HepG2 (cell line): ENCODE measurements around the gene KRTCAP2. TPM values are rescaled to one million over a fixed set of nuclear protein-coding genes. Genes with fewer than 3 reads are reported as not detected.

ENCODE experiments used
- AFF4 ChIP-seq: sonication (generic); formaldehyde crosslinking; IDR thresholded peaks from 2 replicates; pipeline ENCODE4 v1.4.0; 2020; ENCODE audit warnings: missing genetic modification reagents
- ATF7 ChIP-seq, 2 experiments: fragments of 450-650 bp in 1 of 2; sonication (generic) in 1 of 2; formaldehyde crosslinking in 1 of 2; IDR thresholded peaks; 2 replicates each; pipeline versions ENCODE4 v1.4.0 to v1.6.1; 2016 to 2020; ENCODE audit warnings: antibody characterized with exemption in 1 of 2, mild to moderate bottlenecking in 1 of 2, missing genetic modification reagents in 1 of 2
- ATM ChIP-seq: fragments of 450-650 bp; IDR thresholded peaks from 2 replicates; pipeline ENCODE4 v1.7.1; 2017; ENCODE audit warnings: mild to moderate bottlenecking, borderline replicate concordance
- CBX2 ChIP-seq, 2 experiments: fragments of 200-600 bp in 1 of 2; sonication (generic); formaldehyde crosslinking in 1 of 2; IDR thresholded peaks; 2 replicates each; pipeline versions ENCODE4 v1.7.0 to v1.8.1; 2018 to 2022; ENCODE audit warnings: low read depth in 2 of 2, low read length in 1 of 2, mild to moderate bottlenecking in 1 of 2, missing genetic modification reagents in 1 of 2
- CHD4 ChIP-seq: fragments of 200-600 bp; sonication (generic); IDR thresholded peaks from 2 replicates; pipeline ENCODE4 v1.7.0; 2017; ENCODE audit warnings: mild to moderate bottlenecking, low read length, borderline replicate concordance
- CSRNP2 ChIP-seq: sonication (generic); formaldehyde crosslinking; conservative IDR thresholded peaks from 2 replicates; pipeline ENCODE4 v1.8.0; 2022; ENCODE audit warnings: low read depth, missing genetic modification reagents
- HDAC1 ChIP-seq: sonication (generic); formaldehyde crosslinking; IDR thresholded peaks from 2 replicates; pipeline ENCODE4 v1.5.1; 2020; ENCODE audit warnings: mild to moderate bottlenecking, missing genetic modification reagents
- RBM22 ChIP-seq: fragments of 200-400 bp; formaldehyde crosslinking; optimal IDR thresholded peaks from 2 replicates; pipeline ENCODE3; 2017; ENCODE audit warnings: mild to moderate bottlenecking, low read length, moderate library complexity
- RFX3 ChIP-seq: IDR thresholded peaks from 2 replicates; pipeline ENCODE4 v1.6.1; 2016; ENCODE audit warnings: missing biosample characterization, missing genetic modification reagents
- SP4 ChIP-seq: sonication (generic); formaldehyde crosslinking; IDR thresholded peaks from 2 replicates; pipeline ENCODE4 v1.8.1; 2023; ENCODE audit warnings: mild to moderate bottlenecking, missing genetic modification reagents
- SRY ChIP-seq: sonication (generic); formaldehyde crosslinking; IDR thresholded peaks from 2 replicates; pipeline ENCODE4 v1.8.0; 2022; ENCODE audit warnings: mild to moderate bottlenecking, missing genetic modification reagents
- TMF1 ChIP-seq: sonication (generic); formaldehyde crosslinking; IDR thresholded peaks from 2 replicates; pipeline ENCODE4 v1.8.1; 2022; ENCODE audit warnings: low read depth, missing genetic modification reagents
- ZBTB44 ChIP-seq: sonication (generic); formaldehyde crosslinking; IDR thresholded peaks from 2 replicates; pipeline ENCODE4 v1.4.0; 2020; ENCODE audit warnings: missing genetic modification reagents
- ZFP82 ChIP-seq: sonication (generic); formaldehyde crosslinking; IDR thresholded peaks from 2 replicates; pipeline ENCODE4 v1.5.1; 2020; ENCODE audit warnings: mild to moderate bottlenecking, missing genetic modification reagents, borderline replicate concordance
- ZNF232 ChIP-seq: sonication (generic); formaldehyde crosslinking; IDR thresholded peaks from 2 replicates; pipeline ENCODE4 v1.4.0; 2020; ENCODE audit warnings: missing genetic modification reagents, borderline replicate concordance
- ZNF468 ChIP-seq: sonication (generic); formaldehyde crosslinking; IDR thresholded peaks from 2 replicates; pipeline ENCODE4 v1.8.0; 2022; ENCODE audit warnings: mild to moderate bottlenecking, moderate library complexity, missing genetic modification reagents
- ZNF737 ChIP-seq: sonication (generic); formaldehyde crosslinking; IDR thresholded peaks from 2 replicates; pipeline ENCODE4 v1.5.0; 2020; ENCODE audit warnings: missing genetic modification reagents, mild to moderate bottlenecking, borderline replicate concordance
- ZNF782 ChIP-seq: sonication (generic); formaldehyde crosslinking; IDR thresholded peaks from 2 replicates; pipeline ENCODE4 v1.4.0; 2020; ENCODE audit warnings: missing genetic modification reagents, mild to moderate bottlenecking, borderline replicate concordance
- polyA plus RNA-seq, 8 experiments: library from polyadenylated mRNA; depleted of rRNA in 3 of 8; stranded (reverse) in 7 of 8; unstranded in 1 of 8; fragments of >200 nt; fragmentation: Illumina TruSeq in 4 of 8; extraction: Trizol in 4 of 8; gene quantifications; 2 replicates each; pipeline versions ENCODE4 v1.2.1 to v1.2.3, GENCODE V29; 2011 to 2016; ENCODE audit warnings: low read depth in 4 of 8, missing spikeins in 1 of 8, mixed read lengths in 1 of 8; ENCODE audit not compliant: insufficient read depth in 1 of 8
- total RNA-seq, 5 experiments: library from RNA; depleted of rRNA; stranded (reverse); fragments of >200 nt; fragmentation: Illumina TruSeq; extraction: Trizol; gene quantifications; 2 replicates each; pipeline ENCODE4 v1.2.3, GENCODE V29; 2016; ENCODE audit warnings: low read depth in 1 of 5
- TF ChIP-seq, protein P1 (sequence below): sonication (generic); formaldehyde crosslinking; IDR thresholded peaks from 2 replicates; pipeline ENCODE4 v1.4.0; 2020; ENCODE audit warnings: missing genetic modification reagents

KRTCAP2 gene
- total and polyA plus RNA-seq, 2 of the 13 experiments (the other 11 are each of a cell fraction or from before 2014, with no cell fraction given): 77.3 to 79.4 TPM

DNA sequence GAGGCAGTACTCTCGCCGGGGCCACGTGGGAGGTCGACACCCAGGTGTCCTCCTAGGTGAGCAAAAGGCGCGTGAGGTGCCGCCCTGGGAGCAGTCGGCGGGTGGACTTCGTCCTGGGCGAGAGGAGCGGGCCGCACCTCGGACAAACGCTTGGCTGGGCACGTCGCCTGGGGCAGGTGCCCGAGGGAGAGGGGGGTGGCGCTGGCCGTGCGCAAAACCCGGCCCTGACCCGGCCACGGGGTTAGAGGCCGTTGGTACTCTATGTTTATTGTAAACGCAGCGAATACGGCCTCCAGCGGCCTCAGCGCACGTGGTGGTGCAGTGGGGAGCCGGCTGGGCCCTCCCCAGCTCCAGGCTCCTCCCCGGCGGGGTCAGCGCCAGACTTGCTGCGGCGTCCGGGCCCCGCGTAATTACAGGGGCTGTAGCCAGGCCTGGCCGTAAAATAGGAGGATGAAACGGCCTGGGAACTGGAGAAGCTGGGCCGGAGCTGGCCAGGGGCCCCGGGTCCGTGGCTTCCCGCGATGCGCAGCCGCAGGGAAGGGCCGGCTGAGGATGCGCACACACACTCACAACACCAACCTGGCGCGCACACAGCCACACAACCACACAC lies 47.1 kb downstream of the KRTCAP2 start (continued):
- TF ChIP-seq RBM22: peak; percentile 13
- no peak; the same call in 1 of the 2 replicates for TF ChIP-seq RFX3 (CRISPR knock-in tag)
- peak; percentile 45; the same call in 1 of the 2 replicates for TF ChIP-seq SRY (CRISPR knock-in tag)
- TF ChIP-seq ZFP82 (CRISPR knock-in tag): peak; percentile 66; the same call in 1 of the 2 replicates
- TF ChIP-seq ATF7 (IDR thresholded peaks at IDR 0.05): no peak
- peak; percentile 86 for TF ChIP-seq ATF7 (CRISPR knock-in tag; IDR thresholded peaks at IDR 0.05)
- TF ChIP-seq ZNF468 (CRISPR knock-in tag): peak; percentile 93; the same call in 1 of the 2 replicates
- TF ChIP-seq CBX2 (IDR thresholded peaks at IDR 0.05; ENCODE audit: low read depth, low read length): no peak
- TF ChIP-seq CBX2 (CRISPR knock-in tag; IDR thresholded peaks at IDR 0.05; ENCODE audit: low read depth): no peak
- peak; percentile 91; the same call in 1 of the 2 replicates for TF ChIP-seq ZNF232 (CRISPR knock-in tag)
- TF ChIP-seq SP4 (CRISPR knock-in tag): peak; percentile 92
- TF ChIP-seq ZNF737 (CRISPR knock-in tag): no peak; the same call in 1 of the 2 replicates
- no peak for TF ChIP-seq CHD4
- TF ChIP-seq, protein P1, sequence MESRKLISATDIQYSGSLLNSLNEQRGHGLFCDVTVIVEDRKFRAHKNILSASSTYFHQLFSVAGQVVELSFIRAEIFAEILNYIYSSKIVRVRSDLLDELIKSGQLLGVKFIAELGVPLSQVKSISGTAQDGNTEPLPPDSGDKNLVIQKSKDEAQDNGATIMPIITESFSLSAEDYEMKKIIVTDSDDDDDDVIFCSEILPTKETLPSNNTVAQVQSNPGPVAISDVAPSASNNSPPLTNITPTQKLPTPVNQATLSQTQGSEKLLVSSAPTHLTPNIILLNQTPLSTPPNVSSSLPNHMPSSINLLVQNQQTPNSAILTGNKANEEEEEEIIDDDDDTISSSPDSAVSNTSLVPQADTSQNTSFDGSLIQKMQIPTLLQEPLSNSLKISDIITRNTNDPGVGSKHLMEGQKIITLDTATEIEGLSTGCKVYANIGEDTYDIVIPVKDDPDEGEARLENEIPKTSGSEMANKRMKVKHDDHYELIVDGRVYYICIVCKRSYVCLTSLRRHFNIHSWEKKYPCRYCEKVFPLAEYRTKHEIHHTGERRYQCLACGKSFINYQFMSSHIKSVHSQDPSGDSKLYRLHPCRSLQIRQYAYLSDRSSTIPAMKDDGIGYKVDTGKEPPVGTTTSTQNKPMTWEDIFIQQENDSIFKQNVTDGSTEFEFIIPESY (CRISPR knock-in tag): 0 out of 2 replicates have a peak, but pooled peaks have one; percentile 67
- TF ChIP-seq TMF1: peak; percentile 94
- no peak for TF ChIP-seq CSRNP2 (CRISPR knock-in tag)
- no peak for TF ChIP-seq ATM
- peak; percentile 87 for TF ChIP-seq ZNF782 (CRISPR knock-in tag)
- TF ChIP-seq AFF4: no peak
- TF ChIP-seq ZBTB44 (CRISPR knock-in tag): no peak; the same call in 1 of the 2 replicates
- TF ChIP-seq HDAC1 (CRISPR knock-in tag): peak; percentile 98
